Heart right ventricle (tissue), 16 donors: Measurements from ENCODE around the gene ANO1. TPM values are rescaled to one million over a fixed set of nuclear protein-coding genes. Genes with fewer than 3 reads are reported as not detected.

ENCODE experiments used
- ATAC-seq, 8 donors: fragments of 200-7000 bp; cut with Tn5 transposase; one replicate each; pipeline ENCODE4 v1.9.1; 2020; ENCODE audit warnings: mild to moderate bottlenecking in 8 of 8, moderate library complexity in 8 of 8, moderate number of reproducible peaks in 1 of 8
- DNase-seq, 2 donors: peaks; one replicate each; pipeline ENCODE4 v3.0.0-alpha.2; 2020
- H3K27ac ChIP-seq, 10 donors: fragments of 200-600 bp; sonication (generic) in 2 of 10; one replicate each; pipeline versions ENCODE4 v1.5.0 to v1.8.0; 2020 to 2022; ENCODE audit warnings: mild to moderate bottlenecking in 3 of 10
- H3K27me3 ChIP-seq, 7 donors: fragments of 200-600 bp; one replicate each; pipeline ENCODE4 v1.8.0; 2021 to 2022; ENCODE audit warnings: mild to moderate bottlenecking in 2 of 7
- H3K36me3 ChIP-seq, 9 donors: fragments of 200-600 bp; sonication (generic) in 1 of 9; one replicate each; pipeline versions ENCODE4 v1.5.0 to v1.8.0; 2020 to 2022; ENCODE audit warnings: mild to moderate bottlenecking in 2 of 9
- H3K4me1 ChIP-seq, 9 donors: fragments of 200-600 bp; sonication (generic) in 1 of 9; one replicate each; pipeline versions ENCODE4 v1.5.0 to v1.8.0; 2020 to 2022; ENCODE audit warnings: mild to moderate bottlenecking in 4 of 9
- H3K4me3 ChIP-seq, 10 donors: fragments of 200-600 bp; sonication (generic) in 2 of 10; one replicate each; pipeline versions ENCODE4 v1.5.0 to v1.8.0; 2020 to 2022; ENCODE audit warnings: mild to moderate bottlenecking in 7 of 10, moderate library complexity in 2 of 10
- H3K9me3 ChIP-seq, 11 donors: fragments of 200-600 bp in 10 of 11; sonication (generic) in 2 of 11; one replicate each; pipeline versions ENCODE4 v1.5.0 to v1.8.0; 2013 to 2022; ENCODE audit warnings: mild to moderate bottlenecking in 2 of 11, control low read depth in 1 of 11, moderate library complexity in 1 of 11
- CTCF ChIP-seq, 9 donors: fragments of 200-600 bp; sonication (generic) in 2 of 9; IDR thresholded peaks; one replicate each; pipeline versions ENCODE4 v1.5.0 to v1.8.0; 2021 to 2022; ENCODE audit warnings: antibody characterized with exemption in 9 of 9, mild to moderate bottlenecking in 5 of 9, moderate library complexity in 1 of 9
- WGBS, 2 donors: extraction: QIAGEN DNeasy Blood & Tissue Kit; methylation state at CpG; one replicate each; pipeline ENCODE4 v1.1.7; 2013; ENCODE audit warnings: inconsistent platforms in 1 of 2; 5-methylcytosine and 5-hydroxymethylcytosine counted together
- intact Hi-C, 10 donors: fragments of 100-400 bp; cut with DNase I; formaldehyde crosslinking; loops; one replicate each; pipeline versions ENCODE4 v1.11.1 to v1.14.2; 2022
- polyA plus RNA-seq, 2 donors: library from polyadenylated mRNA; stranded (reverse); fragments of 200-250 nt; gene quantifications; one replicate each; pipeline ENCODE4 v1.2.3, GENCODE V29; 2013
- total RNA-seq, 10 donors: library from RNA; stranded (reverse); fragmentation: NEBNext Ultra II Directional in 3 of 10; extraction: Animal tissue kit (Norgen Biotek cat#: 25700) in 3 of 10; gene quantifications; one replicate each; pipeline versions ENCODE4 v1.2.1 to v1.2.4, GENCODE V29; 2021 to 2023
- donor health status: Arrhythmogenic right ventricular cardiomyopathy.
- donor health status: ischemic (EF 13 %, LVEDD 7.1; RV severe dilation, severe dysfunction).
- donor health status: healthy with polysubstance abuse.
- donor health status: DM: no; HTN: yes; CAD: no.
- donor health status: DM: no; HTN: no; CAD: no.
- donor health status: ischemic (EF 25% LVEDD 6.9; RV normal size, moderate dysfunction).
- donor health status: ischemic (EF 25% LVEDD 5.7; RV mildly dilated, moderate dysfunction).
- donor health status: healthy.
- donor health status: DM: yes; HTN: yes; CAD: no.
- donor health status: Ischemic cardiomyopathy.
- donor health status: ischemic (EF 35%, LVEDD 5.7; RV mildly dilated, moderate dysfunction).
- donor health status: nonischemic (EF 11% LVEDD 7.7; RV severe dilation, severe dysfunction).
- donor health status: DM: yes; HTN: yes; CAD: no.
- donor health status: PGD.
- donor health status: ischemic (EF 29% LVEDD 5.4; RV normal size, mild dysfunction).
- donor health status: nonischemic (EF 23%, LVEDD 6.1; RV moderate dilation, normal function).

ANO1 gene
- total and polyA plus RNA-seq, 12 donors: 6.6 to 13.8 (median 9.7) TPM

GRCh38 chr11:70104419-70104818, 26.3 kb downstream of the ANO1 start:
- Histone ChIP-seq H3K4me1 (peaks cover 0 to 28% (median 0%) of the 10 kb centered on the region in 9 donors), H3K27ac (peak overlapping the region in 3 of 10 donors; percentile 6 to 71 (median 44)), H3K4me3 (no peak overlapping the region), H3K9me3 (no peaks in the 10 kb centered on the region), H3K36me3 (peaks cover 0 to 43% (median 0%) of the 10 kb centered on the region in 9 donors), H3K27me3 (no peaks in the 10 kb centered on the region)
- ATAC-seq (peak in 4 of 8 donors; percentile 24 to 48 (median 34)), DNase-seq (peak in 1 of 2 donors; percentile 21)
- 73 to 83% methylated on average over 9 of the region's 9 CpGs for WGBS, 2 donors
- TF ChIP-seq CTCF (IDR thresholded peaks at IDR 0.05): no peak
- intact Hi-C loops: no loop called here

- no peaks in the 10 kb centered on the region for H3K9me3 ChIP-seq
- intact Hi-C loops: no loop called here
- no peaks in the 10 kb centered on the region for H3K27me3 ChIP-seq
- H3K36me3 ChIP-seq: peaks cover 0 to 43% (median 0%) of the 10 kb centered on the region in 9 donors
- no peak for TF ChIP-seq CTCF (IDR thresholded peaks at IDR 0.05)
- peaks cover 0 to 23% (median 0%) of the 10 kb centered on the region in 9 donors for H3K4me1 ChIP-seq
- no peak overlapping the region for H3K4me3 ChIP-seq
- no peak for ATAC-seq
- no peak for DNase-seq
- H3K27ac ChIP-seq: peak overlapping the region in 3 of 10 donors; percentile 44 to 71 (median 46)
- 76 to 83% methylated on average over 11 of the region's 11 CpGs for WGBS, 2 donors
Measured at GRCh38 chr11:70104961-70105360, 26.8 kb downstream of the ANO1 start.

GRCh38 chr11:70105369-70105754, 27.2 kb downstream of the ANO1 start:
- Histone ChIP-seq H3K27ac (peak overlapping the region in 2 of 10 donors; percentile 44 to 71), H3K36me3 (peaks cover 0 to 39% (median 0%) of the 10 kb centered on the region in 9 donors), H3K27me3 (no peaks in the 10 kb centered on the region), H3K4me1 (peaks cover 0 to 19% (median 0%) of the 10 kb centered on the region in 9 donors), H3K4me3 (no peak overlapping the region), H3K9me3 (no peaks in the 10 kb centered on the region)
- WGBS, 2 donors: 91 to 94% methylated on average over 12 of the region's 12 CpGs
- TF ChIP-seq CTCF (IDR thresholded peaks at IDR 0.05): no peak
- intact Hi-C loops: no loop called here
- ATAC-seq: no peak
- no peak for DNase-seq

GRCh38 chr11:70105755-70106571, 27.8 kb downstream of the ANO1 start:
- no peaks in the 10 kb centered on the region for H3K9me3 ChIP-seq
- 74 to 80% methylated on average over 24 of the region's 24 CpGs for WGBS, 2 donors
- ATAC-seq: peak in 1 of 8 donors; percentile 28
- no peak overlapping the region for H3K4me3 ChIP-seq
- peak overlapping the region in 3 of 10 donors; percentile 22 to 44 (median 40) for H3K27ac ChIP-seq
- intact Hi-C loops: no loop called here
- peaks cover 0 to 34% (median 0%) of the 10 kb centered on the region in 9 donors for H3K36me3 ChIP-seq
- TF ChIP-seq CTCF (IDR thresholded peaks at IDR 0.05): no peak
- H3K27me3 ChIP-seq: no peaks in the 10 kb centered on the region
- no peak for DNase-seq
- peaks cover under 1 to 21% (median 3%) of the 10 kb centered on the region in 9 donors for H3K4me1 ChIP-seq
